ENCODE data around the gene ATP8B2.

GRCh38 chr1:154346276-154346917 lies 21.1 kb downstream of the ATP8B2 start:
- TF ChIP-seq, protein P1, sequence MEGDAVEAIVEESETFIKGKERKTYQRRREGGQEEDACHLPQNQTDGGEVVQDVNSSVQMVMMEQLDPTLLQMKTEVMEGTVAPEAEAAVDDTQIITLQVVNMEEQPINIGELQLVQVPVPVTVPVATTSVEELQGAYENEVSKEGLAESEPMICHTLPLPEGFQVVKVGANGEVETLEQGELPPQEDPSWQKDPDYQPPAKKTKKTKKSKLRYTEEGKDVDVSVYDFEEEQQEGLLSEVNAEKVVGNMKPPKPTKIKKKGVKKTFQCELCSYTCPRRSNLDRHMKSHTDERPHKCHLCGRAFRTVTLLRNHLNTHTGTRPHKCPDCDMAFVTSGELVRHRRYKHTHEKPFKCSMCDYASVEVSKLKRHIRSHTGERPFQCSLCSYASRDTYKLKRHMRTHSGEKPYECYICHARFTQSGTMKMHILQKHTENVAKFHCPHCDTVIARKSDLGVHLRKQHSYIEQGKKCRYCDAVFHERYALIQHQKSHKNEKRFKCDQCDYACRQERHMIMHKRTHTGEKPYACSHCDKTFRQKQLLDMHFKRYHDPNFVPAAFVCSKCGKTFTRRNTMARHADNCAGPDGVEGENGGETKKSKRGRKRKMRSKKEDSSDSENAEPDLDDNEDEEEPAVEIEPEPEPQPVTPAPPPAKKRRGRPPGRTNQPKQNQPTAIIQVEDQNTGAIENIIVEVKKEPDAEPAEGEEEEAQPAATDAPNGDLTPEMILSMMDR (optimal IDR thresholded peaks at IDR 0.05 in 1 of 3, IDR thresholded peaks at IDR 0.05 in 1 of 3, conservative IDR thresholded peaks at IDR 0.05 in 1 of 3; ENCODE audit: extremely low read depth in 1 of 3, insufficient read depth in 2 of 3, low read length in 3 of 3): no peak
- no peak for TF ChIP-seq EZH2 (IDR thresholded peaks at IDR 0.05; ENCODE audit: low read length)
